ENCODE data around the gene MYO7A.
"Not testable (repeated sequence)": the region's sequence is repeated elsewhere in the genome, so short reads cannot be mapped to it uniquely, and the experiment has no call there.

MYO7A gene

DNA sequence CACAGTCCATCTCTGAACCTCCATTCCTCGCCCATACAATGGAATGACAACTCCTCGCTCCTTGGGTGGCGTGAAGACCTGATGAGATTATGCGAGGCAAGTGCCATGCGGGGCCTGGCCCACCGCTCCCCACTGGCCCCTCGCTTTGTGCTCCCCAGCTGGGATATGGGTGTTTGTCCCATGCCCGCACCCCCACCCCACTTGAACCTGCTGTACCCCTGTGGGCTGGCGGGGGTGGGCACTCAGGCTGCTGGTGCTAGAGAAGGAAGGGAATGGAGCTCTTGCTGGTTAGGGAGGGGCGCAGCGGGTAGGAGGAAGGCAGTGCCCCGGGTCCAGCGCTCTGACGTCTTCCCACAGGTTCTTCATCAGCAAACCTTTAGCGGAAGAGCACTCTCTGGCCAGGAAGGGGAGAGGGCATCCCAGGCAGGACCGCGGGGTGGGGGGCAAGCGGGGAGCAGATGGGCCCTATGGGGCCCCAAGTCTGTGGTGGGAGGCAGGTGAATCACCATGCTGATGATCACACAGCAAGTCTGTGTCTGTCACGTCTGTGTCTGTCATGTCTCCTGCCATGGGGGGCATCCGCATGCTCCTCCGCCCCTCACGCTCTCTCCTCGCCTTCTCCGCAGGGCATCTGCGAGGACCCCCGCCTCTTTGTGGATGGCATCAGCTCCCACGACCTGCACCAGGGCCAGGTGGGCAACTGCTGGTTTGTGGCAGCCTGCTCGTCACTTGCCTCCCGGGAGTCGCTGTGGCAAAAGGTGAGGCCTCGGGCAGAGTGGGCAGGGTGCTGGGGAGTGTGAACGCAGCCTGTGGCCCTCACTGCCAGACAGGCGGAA lies 34.8 kb upstream of the MYO7A start:
- DNase-seq (ENCODE audit: low read depth), result no peak

DNA sequence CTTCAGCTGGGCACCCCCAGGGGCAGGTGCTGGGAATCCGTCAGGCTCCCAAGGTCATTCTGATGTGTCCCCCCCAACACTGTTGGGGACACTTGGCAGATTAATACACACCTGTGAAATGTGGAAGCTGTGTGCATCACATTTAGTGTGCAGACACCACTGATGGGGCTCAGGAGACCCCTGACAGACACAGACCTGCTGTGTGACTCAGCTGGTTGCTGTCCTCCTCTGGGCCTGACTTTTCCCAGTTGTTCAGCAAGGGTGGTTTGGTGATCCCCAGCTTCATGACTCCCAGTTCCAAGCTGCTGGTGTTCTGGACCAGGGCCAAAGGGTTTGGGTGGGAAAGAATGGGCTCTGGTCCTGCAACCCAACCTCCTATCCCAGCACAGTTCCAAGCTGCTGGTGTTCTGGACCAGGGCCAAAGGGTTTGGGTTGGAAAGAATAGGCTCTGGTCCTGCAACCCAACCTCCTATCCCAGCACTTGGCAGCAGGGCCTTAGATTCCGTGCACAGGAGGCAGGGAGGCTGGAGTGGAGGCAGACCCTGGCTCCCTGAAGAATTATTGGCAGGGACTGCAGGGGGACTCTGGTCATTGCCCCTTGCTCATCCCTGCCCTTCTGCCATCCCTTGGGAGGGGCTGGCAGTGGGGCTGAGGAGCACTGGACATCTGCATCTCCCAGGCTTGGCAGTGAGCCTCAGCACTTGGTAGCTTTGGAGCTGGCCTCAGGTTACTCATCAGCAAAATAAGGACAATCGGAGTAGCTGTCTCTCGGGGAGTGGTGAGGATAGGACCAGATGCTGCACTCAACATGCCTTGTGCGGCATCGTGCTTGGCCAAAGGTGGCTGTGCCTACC lies 33.8 kb upstream of the MYO7A start:
- DNase-seq (ENCODE audit: low read depth), result no peak

DNA sequence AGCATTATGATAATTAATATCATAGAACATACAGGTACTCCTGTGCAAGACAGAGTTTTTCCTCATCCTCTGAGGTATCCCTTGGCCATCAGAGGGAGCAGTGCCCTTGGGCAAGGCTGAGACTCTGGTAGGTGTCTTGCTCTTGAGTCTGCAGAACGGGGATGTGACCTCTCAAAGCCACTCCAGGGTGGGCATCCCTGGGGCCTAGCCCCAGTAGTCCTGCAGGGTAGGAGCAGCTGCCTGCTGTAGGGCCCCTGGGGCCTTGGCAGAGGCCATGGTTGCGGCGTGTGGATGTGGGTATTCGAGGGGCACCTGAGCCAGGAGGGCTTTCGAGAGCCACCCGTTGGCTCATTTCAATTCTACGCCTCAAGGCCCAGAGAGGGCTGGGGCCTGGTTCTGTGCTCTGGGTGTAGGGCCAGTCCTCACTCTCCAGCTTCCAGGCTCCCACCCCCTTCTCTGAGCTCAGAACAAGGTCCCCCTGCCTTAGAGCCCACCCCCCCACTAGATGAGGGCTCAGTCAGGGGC lies 33.1 kb upstream of the MYO7A start:
- no peak for DNase-seq (ENCODE audit: low read depth)

DNA sequence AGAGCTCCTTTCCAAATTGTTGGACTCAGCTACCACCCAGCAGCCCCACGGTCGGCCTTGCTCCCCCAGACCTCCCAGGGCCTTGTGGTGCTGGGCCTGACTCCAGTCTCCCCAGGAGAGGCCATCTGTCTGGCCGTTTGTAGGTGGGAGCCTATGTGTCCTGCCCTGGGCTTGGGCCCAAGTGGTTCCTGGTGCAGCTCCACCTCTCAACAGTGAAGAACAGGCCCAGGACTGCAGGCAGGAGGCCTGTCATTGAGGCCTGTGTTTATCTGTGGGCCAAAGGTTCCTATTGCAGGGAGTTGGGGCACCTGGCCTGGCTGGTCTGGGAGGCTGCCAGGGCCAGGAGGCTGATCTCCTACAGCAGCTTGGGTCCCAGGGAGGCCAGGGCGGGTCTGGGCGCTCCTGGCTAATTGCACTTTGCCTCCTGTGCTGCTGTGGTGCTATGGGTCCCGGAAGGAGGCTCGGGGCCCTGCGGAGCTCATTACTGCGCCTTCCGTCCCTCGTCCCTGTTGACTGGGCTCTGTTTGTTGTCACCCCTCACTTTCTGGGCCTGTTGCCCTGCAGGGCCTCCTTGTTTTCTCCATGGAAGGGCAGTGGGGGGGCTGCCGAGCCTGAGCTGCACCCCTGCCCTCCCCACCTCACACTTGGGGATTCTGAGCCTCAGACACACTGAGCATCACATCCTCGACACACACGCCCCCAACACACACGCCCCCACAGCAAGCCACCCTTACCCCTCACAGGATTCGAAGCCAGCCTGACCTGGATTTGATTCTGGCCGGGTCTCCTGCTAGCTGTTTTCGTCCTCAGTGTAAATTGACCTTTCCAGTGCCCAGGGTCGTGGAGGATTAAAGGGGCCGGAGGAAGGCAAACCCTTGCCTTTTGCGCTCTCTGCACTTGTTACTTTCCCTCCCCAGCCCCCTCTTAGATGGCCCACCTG lies 32.2 kb upstream of the MYO7A start:
- no peak for DNase-seq (ENCODE audit: low read depth)

DNA sequence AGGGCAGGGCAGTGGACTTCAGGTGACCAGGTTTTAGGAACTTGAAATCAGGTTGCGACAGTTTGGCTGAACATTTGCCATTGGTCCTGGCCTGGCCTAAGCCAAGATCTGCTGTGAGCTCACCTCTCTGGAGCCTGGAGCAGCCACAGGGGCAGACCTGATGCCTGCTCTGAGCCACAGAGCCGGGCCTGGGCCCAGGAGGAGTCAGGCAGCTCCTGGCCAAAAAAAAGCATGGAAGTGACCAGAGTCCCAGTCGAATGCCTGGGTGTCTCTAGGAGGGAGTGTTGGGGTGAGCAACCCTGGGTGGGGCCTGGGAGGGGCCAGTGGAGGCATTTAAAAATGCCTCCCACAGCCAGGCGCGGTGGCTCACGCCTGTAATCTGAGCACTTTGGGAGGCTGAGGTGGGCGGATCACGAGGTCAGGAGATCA lies 31.4 kb upstream of the MYO7A start:
- no peak for DNase-seq (ENCODE audit: low read depth)

DNA sequence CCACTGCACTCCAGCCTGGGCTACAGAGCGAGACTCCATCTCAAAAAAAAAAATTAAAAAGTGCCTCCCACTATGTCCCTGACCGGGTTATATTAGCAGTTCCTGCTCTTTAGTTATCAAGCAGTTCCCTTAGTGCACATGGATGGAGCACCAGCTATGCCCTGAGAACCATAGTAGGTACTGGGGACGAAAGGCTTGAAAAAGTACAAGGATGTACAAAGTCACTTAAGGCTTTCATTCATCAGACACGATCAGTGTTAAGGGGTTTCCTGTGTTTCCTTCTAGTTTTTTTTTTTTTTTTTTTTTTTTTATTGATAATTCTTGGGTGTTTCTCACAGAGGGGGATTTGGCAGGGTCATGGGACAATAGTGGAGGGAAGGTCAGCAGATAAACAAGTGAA lies 30.9 kb upstream of the MYO7A start:
- DNase-seq (ENCODE audit: low read depth), result not testable (repeated sequence)

DNA sequence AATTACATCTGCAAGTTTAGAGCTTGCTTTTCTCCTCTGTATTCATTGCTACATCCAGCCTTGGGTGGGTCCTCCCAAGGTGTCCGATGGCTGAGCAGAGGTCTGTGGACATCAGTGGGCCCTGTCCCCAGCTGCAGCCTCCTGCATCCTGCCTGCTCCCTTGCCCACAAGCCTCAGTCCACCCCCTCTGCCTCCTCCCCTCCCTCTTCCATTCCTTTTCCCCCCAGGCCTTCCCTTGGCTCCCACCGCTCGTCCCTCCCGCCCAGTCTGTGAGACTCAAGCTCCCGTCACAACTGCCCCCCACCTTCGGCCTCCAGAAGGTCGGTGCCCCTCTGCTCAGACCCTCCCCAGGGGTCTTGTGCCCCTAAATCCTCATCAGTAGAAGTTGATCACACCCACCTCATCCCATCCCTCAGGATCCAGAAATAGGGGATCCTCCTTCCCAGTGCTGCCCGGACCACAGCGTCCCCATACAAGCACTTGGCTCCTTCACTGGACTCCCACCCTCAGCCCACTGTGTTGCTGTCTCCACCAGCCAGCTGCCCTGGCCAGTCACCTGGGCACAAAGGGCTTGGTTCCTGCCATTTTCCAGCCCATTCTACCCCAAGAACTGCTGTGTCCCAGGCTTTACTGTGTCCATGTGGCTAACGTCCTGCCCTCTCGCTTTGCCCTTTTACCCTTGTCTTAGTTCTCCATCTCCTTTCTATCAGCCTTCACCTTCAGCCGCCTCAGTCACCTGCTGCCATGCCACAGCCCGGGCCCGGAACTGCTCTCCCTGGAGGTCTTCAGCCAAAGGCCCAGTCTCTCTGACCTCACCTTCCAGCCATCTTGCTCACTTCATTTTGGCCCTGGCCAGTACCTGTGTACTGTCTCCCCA lies 27.6 kb upstream of the MYO7A start:
- DNase-seq (ENCODE audit: low read depth), result no peak

DNA sequence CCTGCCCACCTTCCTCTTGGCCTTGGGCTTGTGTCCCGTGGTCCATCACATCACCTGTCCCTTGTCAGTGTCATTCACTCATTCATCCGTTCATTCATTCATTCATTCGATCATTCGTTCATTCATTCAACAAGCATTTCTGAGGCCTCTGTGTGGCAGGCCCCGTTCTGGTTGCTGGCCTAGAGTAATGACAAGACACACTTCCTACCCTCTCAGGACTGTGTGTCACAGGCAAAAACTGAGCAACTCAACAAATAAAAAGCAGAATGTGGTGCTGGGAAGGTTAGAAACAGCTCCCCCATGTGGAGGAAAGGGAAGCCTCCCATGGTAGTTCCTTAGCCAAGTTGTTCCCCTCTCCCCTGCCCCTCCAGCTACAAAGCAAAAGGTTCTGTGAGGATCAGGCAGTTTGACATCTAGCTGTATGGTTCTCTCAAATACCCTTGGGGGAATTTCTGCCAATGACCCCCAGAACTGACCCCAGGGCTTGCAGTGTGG lies 27.0 kb upstream of the MYO7A start:
- DNase-seq (ENCODE audit: low read depth), result no peak

DNA sequence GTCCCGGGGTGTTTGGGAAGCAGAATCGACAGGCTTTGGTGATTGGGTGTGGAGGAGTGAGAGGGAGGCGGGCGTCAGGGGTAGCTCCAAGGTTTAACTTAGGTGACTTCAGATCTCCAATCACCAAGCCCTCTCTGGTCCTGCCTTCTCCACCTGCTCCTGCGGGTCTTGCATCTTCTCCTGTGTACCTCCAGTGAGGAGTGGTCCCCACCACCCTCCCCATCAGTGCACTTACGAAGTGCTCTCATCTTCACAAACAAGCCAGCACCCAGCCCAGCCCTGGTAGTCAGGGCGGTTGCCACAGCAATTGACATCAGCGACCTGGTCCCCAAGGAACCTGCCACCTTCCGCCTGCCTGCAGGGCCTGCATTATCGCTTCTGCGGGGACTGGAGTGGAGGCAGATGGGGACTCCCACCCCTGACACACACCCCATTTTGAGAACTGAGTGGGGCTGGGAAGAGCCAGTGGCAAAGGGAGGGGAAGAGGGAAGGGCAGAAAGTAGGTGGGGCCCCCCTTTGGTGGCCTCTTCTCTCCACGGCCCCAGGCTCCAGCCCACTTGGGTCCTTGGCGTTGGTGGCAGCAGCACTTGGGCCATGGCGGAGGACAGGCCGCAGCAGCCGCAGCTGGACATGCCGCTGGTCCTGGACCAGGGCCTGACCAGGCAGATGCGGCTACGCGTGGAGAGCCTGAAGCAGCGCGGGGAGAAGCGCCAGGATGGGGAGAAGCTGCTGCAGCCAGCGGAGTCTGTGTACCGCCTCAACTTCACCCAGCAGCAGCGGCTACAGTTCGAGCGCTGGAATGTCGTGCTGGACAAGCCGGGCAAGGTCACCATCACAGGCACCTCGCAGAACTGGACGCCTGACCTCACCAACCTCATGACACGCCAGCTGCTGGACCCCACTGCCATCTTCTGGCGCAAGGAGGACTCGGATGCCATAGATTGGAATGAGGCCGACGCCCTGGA lies 25.5 kb upstream of the MYO7A start, which contains the start of gene OMP:
Gene OMP, plus strand, starts transcription at position 595 of the 965 bp plus-strand sequence. Its CDS starts 0 bp downstream, at position 595.
- DNase-seq (ENCODE audit: low read depth), result no peak

DNA sequence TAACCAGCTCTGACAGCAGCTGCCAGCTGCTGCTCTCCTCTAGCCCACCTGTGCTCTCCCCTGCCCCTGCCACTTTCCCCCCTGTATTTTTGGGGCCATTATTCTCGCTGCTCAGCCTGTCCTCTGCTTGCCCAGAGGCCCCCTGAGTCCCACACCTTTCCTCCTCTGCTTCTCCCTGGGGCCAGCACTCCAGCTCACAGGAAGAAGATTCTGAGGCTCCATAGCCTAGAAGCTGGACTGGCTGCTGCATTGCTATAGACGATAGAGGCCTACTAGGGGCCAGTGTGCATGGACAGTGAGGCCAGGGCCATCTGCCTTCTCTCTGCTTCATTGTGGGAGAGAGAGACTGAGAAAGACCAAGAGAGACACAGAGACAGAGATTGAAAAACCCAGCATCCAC lies 24.7 kb upstream of the MYO7A start:
- no peak for DNase-seq (ENCODE audit: low read depth)

DNA sequence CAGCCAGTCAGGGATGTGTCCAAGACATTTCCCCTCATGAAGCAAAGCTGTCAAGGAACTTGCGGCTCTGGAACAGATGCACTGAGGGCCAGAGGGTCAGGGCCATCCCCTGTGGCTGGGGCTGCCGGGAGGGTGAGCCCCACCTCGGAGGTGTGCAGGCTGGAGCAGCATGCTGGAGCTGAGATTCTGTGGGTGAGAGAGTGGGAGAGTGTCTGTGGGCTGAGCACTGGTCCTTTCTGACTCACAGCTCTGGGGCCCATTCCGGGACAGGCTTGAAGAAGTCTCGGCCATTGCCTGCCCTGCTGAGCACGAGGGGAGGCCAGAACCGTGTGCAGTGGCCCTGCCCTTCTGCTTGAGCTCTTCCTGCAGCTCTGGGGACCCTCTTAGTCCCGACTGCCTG lies 23.3 kb upstream of the MYO7A start:
- DNase-seq (ENCODE audit: low read depth), result no peak

DNA sequence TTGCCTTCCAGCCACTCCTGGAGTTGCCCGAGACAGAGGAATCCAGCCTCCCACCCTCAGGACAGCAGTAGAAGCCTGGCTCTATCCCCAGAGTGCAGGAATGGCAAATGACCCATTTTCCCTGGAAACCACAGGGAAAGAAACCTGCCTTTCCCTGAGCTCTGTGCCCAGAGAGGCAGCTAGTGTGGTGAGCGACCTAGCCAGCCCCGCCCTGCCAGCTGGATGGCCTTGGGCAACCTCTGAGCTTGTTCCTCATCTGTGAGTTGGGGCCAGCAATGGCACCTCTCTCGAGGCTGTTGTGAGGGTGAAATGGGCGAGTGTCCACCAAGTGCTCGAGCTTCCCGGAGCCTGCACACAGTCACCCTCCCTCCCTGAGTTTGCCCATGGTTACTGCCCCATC lies 21.7 kb upstream of the MYO7A start:
- DNase-seq (ENCODE audit: low read depth), result no peak

DNA sequence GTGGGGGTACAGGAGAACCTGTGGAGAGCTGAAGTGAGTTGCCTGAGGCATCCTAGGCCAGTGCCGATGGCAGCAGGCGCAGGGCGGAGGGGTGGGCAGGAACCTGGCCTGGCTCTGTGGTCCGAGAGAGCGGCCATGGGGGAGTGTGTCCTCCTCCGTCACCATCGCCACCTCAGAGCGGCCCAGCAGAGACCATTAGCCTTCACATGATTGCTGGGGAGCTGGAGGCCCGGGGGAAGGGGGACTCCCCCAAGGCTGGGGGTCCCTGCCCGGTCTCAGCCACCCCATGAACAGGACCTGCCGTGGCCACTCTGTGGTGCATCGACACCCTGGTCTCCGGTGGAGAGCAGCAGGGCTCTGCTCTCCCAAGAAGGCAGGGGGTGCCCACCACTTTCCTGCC lies 21.3 kb upstream of the MYO7A start:
- no peak for DNase-seq (ENCODE audit: low read depth)

DNA sequence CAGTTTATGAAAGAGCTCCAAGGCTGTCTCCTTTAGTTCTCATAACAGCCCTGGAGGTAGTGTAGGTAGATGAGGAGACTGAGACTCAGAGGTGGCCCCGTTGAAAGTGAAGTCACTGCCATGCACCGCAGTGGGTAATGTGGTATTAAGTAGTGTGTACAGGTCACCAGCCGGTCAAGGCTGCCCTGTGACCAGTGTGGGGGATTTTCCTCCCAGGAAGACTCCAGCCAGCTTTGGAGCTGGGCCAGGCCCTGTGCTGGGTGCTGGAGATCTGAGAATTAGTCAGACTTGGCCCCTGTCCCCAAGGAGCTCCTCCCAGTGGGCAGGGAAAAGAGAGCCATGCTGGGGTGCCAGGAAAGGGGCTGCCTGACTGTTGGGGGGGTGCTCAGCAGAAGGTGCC lies 20.1 kb upstream of the MYO7A start:
- no peak for DNase-seq (ENCODE audit: low read depth)

DNA sequence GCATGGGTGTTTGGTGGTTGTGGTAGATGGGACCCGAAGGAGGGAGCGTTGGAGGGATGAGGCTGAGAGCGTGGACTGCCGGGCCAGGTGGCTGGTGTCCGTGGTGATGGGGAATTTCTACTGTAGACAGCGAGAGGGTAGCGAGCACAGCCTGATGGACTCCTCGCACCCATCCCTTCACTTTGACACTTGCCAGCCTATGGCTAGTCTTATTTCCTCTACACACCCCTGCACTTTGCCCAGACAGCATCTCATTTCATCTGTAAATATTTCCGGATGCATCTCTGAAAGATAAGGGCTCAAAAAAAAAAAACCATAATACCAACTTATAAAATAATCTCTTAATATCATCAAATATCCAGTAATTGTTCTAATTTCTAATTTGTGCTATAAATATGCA lies 19.6 kb upstream of the MYO7A start:
- no peak for DNase-seq (ENCODE audit: low read depth)

DNA sequence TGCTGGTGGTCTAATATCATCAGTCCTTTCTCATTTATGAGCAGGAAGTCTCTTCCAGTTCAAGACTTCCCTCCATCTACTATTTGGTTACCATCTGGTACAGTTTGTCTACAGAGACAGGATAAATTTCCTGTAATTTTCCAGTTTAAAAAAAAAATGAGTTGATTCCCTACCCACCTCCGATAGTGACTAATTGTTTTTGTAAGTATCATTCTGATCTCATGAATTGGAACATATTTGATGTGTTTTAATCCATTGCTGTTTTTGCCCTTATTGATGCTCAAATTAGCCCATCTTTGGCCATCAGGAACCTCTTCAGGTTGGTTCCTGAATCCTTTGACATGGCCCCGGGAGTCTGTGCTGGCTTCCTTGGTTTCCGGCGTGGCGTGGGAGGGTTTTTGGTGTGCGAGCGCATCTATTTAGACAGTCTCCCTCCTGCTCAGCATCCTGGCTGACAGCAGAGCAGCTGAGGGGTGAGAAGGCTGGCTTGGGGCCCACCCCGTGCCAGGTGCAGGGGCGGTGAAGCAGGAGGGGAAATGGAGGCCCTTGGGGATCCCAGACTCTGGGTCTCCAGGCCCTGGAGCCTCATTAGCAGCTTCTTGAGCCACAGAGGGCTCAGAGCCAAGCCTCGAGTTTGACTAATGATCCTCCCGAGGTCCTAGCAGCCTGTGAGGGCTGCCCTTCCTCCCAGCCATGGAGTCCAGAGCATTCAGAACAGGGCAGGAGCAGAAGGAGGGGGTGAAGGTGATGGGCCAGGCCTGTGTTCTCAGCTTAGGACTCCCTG lies 18.6 kb upstream of the MYO7A start:
- no peak for DNase-seq (ENCODE audit: low read depth)

DNA sequence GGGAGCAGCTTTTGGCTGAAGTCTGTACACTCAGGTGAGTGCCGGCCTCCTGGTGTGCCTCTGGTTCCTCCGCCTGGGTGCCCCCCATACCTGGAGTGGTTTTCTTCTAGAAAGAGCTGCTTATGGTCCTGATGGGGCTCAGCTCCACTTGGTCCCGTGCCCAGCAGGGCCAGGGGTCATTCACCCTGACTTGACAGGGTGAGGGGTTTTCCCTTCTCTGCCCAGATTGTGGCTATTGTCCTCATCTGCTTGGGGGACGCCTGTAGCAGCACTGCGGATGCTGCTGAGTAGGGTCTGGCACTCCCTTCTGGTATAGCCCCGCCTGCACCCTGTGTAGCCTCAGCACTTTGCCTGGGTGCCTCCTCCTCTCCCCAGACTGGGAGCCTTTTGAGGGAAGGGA lies 17.2 kb upstream of the MYO7A start:
- DNase-seq (ENCODE audit: low read depth), result no peak

DNA sequence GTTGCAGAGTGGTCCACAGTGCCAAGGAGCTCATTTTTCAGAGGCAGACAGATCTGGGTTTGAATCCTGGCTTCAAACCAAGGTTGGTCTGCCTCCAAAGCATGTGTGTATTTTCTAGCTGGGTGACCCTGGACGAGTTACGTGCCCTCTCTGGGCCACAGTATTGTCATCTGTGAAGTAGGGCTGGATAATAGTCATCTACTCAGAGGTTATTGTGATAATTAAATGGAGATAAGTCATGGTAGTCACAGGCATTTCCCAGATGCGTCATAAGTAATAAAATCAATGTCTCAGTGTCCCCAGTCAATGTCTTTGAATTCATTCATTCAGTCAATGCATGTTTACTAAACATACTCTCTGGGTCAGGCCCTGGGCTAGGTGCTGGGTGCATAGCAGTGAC lies 16.8 kb upstream of the MYO7A start:
- DNase-seq (ENCODE audit: low read depth), result no peak

DNA sequence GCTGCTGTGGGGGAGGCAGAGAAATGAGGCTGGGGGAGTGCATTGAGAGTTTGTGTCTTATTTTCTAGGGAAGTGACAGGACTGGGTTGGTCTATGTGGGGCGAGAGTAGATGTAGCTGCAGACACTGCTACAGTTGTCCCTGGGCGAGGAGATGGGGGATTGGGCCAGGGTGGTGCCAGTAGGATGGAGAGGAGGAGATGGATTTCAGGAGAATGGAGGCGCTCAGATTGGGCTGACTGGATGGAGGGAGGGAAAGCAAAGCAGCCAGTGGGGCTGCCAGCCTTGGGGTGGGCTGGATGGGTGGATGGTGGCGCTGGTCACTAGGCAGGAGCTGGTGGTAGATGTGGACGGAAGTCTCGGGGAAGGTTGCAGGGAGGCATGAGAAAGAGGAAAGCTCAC lies 16.1 kb upstream of the MYO7A start:
- DNase-seq (ENCODE audit: low read depth), result no peak

All from activated gamma-delta T cell treated with anti-CD3 and anti-CD28 coated beads, Interleukin-2, amount 50 U/mL, for 16 hours (primary cell).